HG03025 (cell line): ENCODE measurements around the gene HNRNPL.
"Not testable (repeated sequence)": the region's sequence is repeated elsewhere in the genome, so short reads cannot be mapped to it uniquely, and the experiment has no call there.

Experiments used
- ATAC-seq: cut with Tn5 transposase; IDR thresholded peaks from one replicate; pipeline ENCODE4 v1.9.1; 2021; ENCODE audit warnings: mild to moderate bottlenecking, moderate library complexity; ENCODE audit not compliant: unreplicated experiment, low FRiP score

HNRNPL gene

GRCh38 chr19:38834104-38834490 lies 15.7 kb downstream of the HNRNPL start:
- no peak for ATAC-seq

GRCh38 chr19:38833092-38833425 lies 16.7 kb downstream of the HNRNPL start:
- no peak for ATAC-seq

- peak; percentile 33 for ATAC-seq
Observed at GRCh38 chr19:38831142-38831605, 18.6 kb downstream of the HNRNPL start.

GRCh38 chr19:38830039-38830733 lies 19.6 kb downstream of the HNRNPL start:
- no peak for ATAC-seq

GRCh38 chr19:38829203-38829602 lies 20.6 kb downstream of the HNRNPL start:
- not testable (repeated sequence) for ATAC-seq

GRCh38 chr19:38826856-38827551 lies 22.8 kb downstream of the HNRNPL start:
- ATAC-seq, result no peak

GRCh38 chr19:38825936-38826335 lies 23.9 kb downstream of the HNRNPL start:
- not testable (repeated sequence) for ATAC-seq

- ATAC-seq, result not testable (repeated sequence)
Observed at GRCh38 chr19:38821230-38821825, 28.5 kb downstream of the HNRNPL start.

GRCh38 chr19:38819231-38819920 lies 30.4 kb downstream of the HNRNPL start:
- no peak for ATAC-seq

GRCh38 chr19:38817081-38817480 lies 32.7 kb downstream of the HNRNPL start:
- no peak for ATAC-seq

GRCh38 chr19:38816131-38816750 lies 33.5 kb downstream of the HNRNPL start:
- ATAC-seq, result no peak

- no peak for ATAC-seq
Observed at GRCh38 chr19:38815059-38816001, 34.5 kb downstream of the HNRNPL start.

- not testable (repeated sequence) for ATAC-seq
Observed at GRCh38 chr19:38813932-38814331, 35.9 kb downstream of the HNRNPL start.

GRCh38 chr19:38813323-38813722 lies 36.5 kb downstream of the HNRNPL start:
- ATAC-seq, result no peak

GRCh38 chr19:38812841-38813320 lies 36.9 kb downstream of the HNRNPL start, which contains the start of gene LGALS4:
LGALS4 (minus strand) TSS chr19:38812945; CDS start chr19:38812886, 59 bp downstream.
- no peak for ATAC-seq

- no peak for ATAC-seq
Observed at GRCh38 chr19:38812009-38812840, 37.6 kb downstream of the HNRNPL start.

- no peak for ATAC-seq
Observed at GRCh38 chr19:38809592-38810252, 40.1 kb downstream of the HNRNPL start.

- ATAC-seq, result no peak
Observed at GRCh38 chr19:38808741-38809140, 41.0 kb downstream of the HNRNPL start.
